ENCODE measurements around the gene CEP290.
"Not testable (repeated sequence)": the region's sequence is repeated elsewhere in the genome, so short reads cannot be mapped to it uniquely, and the experiment has no call there.

The CEP290 gene

GRCh38 chr12:88167384-88167783, 25.5 kb upstream of the CEP290 start:
- no peak overlapping the region for H3K27ac ChIP-seq (ENCODE audit: low read depth, low read length)
- H3K9ac ChIP-seq (ENCODE audit: low read length), result no peak overlapping the region
- H3K27me3 ChIP-seq (ENCODE audit: control insufficient read depth, insufficient read depth, low read length), result no peaks in the 10 kb centered on the region
- H3K4me3 ChIP-seq (ENCODE audit: low read length), result no peak overlapping the region
- peaks cover 2% of the 10 kb centered on the region for H3K36me3 ChIP-seq (ENCODE audit: control insufficient read depth, insufficient read depth, low read length)
- H3K4me1 ChIP-seq (ENCODE audit: control insufficient read depth, insufficient read depth, low read length), result no peaks in the 10 kb centered on the region

- peaks cover 3% of the 10 kb centered on the region for H3K36me3 ChIP-seq (ENCODE audit: control insufficient read depth, insufficient read depth, low read length)
- no peak overlapping the region for H3K9ac ChIP-seq (ENCODE audit: low read length)
- H3K4me3 ChIP-seq (ENCODE audit: low read length), result no peak overlapping the region
- H3K27me3 ChIP-seq (ENCODE audit: control insufficient read depth, insufficient read depth, low read length), result no peaks in the 10 kb centered on the region
- H3K27ac ChIP-seq (ENCODE audit: low read depth, low read length), result no peak overlapping the region
- H3K4me1 ChIP-seq (ENCODE audit: control insufficient read depth, insufficient read depth, low read length), result no peaks in the 10 kb centered on the region
These were observed 24.3 kb upstream of the CEP290 start for GRCh38 chr12:88166179-88166578.

DNA sequence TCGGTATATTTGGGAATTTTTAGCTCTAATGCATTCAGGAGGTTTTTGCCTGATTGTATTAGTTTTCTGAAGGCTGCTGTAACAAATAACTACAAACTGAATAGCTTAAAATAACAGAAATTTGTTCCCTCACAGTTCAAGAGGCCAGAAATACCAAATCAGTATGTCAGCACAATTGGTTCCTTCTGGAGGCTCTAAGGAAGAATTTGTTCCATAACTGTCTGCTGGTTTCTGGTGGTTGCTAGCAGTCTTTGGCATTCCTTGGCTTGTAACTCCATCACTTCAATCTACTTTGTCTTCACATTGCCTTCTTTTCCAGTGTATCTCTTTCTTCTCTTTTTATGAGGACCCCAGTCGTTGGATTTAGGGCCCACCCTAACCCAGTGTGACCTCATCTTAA, 21.5 kb upstream of the CEP290 start:
- no peak overlapping the region for H3K4me3 ChIP-seq (ENCODE audit: low read length)
- H3K36me3 ChIP-seq (ENCODE audit: control insufficient read depth, insufficient read depth, low read length), result peaks cover 9% of the 10 kb centered on the region

GRCh38 chr12:88156075-88156654, 14.3 kb upstream of the CEP290 start:
- H3K4me3 ChIP-seq (ENCODE audit: low read length), result no peak overlapping the region
- H3K9ac ChIP-seq (ENCODE audit: low read length), result no peak overlapping the region
- no peaks in the 10 kb centered on the region for H3K27me3 ChIP-seq (ENCODE audit: control insufficient read depth, insufficient read depth, low read length)
- H3K4me1 ChIP-seq (ENCODE audit: control insufficient read depth, insufficient read depth, low read length), result no peaks in the 10 kb centered on the region
- H3K27ac ChIP-seq (ENCODE audit: low read depth, low read length), result no peak overlapping the region
- peaks cover 6% of the 10 kb centered on the region for H3K36me3 ChIP-seq (ENCODE audit: control insufficient read depth, insufficient read depth, low read length)

More for the DNA sequence above, 21.5 kb upstream of the CEP290 start:
- Histone ChIP-seq H3K4me1 (ENCODE audit: control insufficient read depth, insufficient read depth, low read length) (no peaks in the 10 kb centered on the region), H3K27ac (ENCODE audit: low read depth, low read length) (no peak overlapping the region), H3K9ac (ENCODE audit: low read length) (no peak overlapping the region), H3K27me3 (ENCODE audit: control insufficient read depth, insufficient read depth, low read length) (no peaks in the 10 kb centered on the region)

DNA sequence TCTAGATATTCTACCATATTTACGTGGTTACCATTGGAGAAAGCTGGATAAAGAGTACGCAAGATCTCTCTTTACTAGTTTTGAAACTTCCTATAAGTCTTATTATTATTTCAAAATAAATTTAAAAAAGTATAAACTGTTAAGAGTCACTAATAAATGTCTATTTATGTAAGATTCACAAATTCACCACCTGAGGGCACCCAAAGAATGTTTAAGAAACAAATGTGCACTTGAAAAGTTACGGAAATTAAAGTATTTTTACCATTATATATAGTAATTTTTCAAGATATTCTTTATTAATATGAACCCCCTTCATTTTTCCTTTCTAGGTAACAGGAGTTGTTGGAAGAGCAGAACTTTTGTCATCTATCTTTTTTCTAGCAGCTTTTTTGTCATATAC, 12.1 kb upstream of the CEP290 start:
- no peak overlapping the region for H3K9ac ChIP-seq (ENCODE audit: low read length)
- H3K36me3 ChIP-seq (ENCODE audit: control insufficient read depth, insufficient read depth, low read length), result no peaks in the 10 kb centered on the region
- no peaks in the 10 kb centered on the region for H3K4me1 ChIP-seq (ENCODE audit: control insufficient read depth, insufficient read depth, low read length)
- no peak overlapping the region for H3K4me3 ChIP-seq (ENCODE audit: low read length)
- H3K27me3 ChIP-seq (ENCODE audit: control insufficient read depth, insufficient read depth, low read length), result no peaks in the 10 kb centered on the region
- no peak overlapping the region for H3K27ac ChIP-seq (ENCODE audit: low read depth, low read length)

- Histone ChIP-seq H3K4me3 (ENCODE audit: low read length) (no peak overlapping the region), H3K27ac (ENCODE audit: low read depth, low read length) (no peak overlapping the region)
These were observed 8.2 kb upstream of the CEP290 start for GRCh38 chr12:88150063-88150462.

GRCh38 chr12:88145567-88146505, 3.9 kb upstream of the CEP290 start:
- H3K27ac ChIP-seq (ENCODE audit: low read depth, low read length), result no peak overlapping the region
- H3K4me1 ChIP-seq (ENCODE audit: control insufficient read depth, insufficient read depth, low read length), result peaks cover 3% of the 10 kb centered on the region
- H3K36me3 ChIP-seq (ENCODE audit: control insufficient read depth, insufficient read depth, low read length), result no peaks in the 10 kb centered on the region
- no peak overlapping the region for H3K4me3 ChIP-seq (ENCODE audit: low read length)
- H3K27me3 ChIP-seq (ENCODE audit: control insufficient read depth, insufficient read depth, low read length), result no peaks in the 10 kb centered on the region
- no peak overlapping the region for H3K9ac ChIP-seq (ENCODE audit: low read length)

More at GRCh38 chr12:88150063-88150462, 8.2 kb upstream of the CEP290 start:
- no peaks in the 10 kb centered on the region for H3K27me3 ChIP-seq (ENCODE audit: control insufficient read depth, insufficient read depth, low read length)
- no peak overlapping the region for H3K9ac ChIP-seq (ENCODE audit: low read length)
- H3K4me1 ChIP-seq (ENCODE audit: control insufficient read depth, insufficient read depth, low read length), result no peaks in the 10 kb centered on the region
- no peaks in the 10 kb centered on the region for H3K36me3 ChIP-seq (ENCODE audit: control insufficient read depth, insufficient read depth, low read length)

- Histone ChIP-seq H3K27ac (ENCODE audit: low read depth, low read length) (no peak overlapping the region), H3K4me1 (ENCODE audit: control insufficient read depth, insufficient read depth, low read length) (peaks cover 3% of the 10 kb centered on the region), H3K36me3 (ENCODE audit: control insufficient read depth, insufficient read depth, low read length) (no peaks in the 10 kb centered on the region), H3K4me3 (ENCODE audit: low read length) (no peak overlapping the region), H3K9ac (ENCODE audit: low read length) (no peak overlapping the region), H3K27me3 (ENCODE audit: control insufficient read depth, insufficient read depth, low read length) (no peaks in the 10 kb centered on the region)
These were observed 2.9 kb upstream of the CEP290 start for GRCh38 chr12:88144546-88145468.

DNA sequence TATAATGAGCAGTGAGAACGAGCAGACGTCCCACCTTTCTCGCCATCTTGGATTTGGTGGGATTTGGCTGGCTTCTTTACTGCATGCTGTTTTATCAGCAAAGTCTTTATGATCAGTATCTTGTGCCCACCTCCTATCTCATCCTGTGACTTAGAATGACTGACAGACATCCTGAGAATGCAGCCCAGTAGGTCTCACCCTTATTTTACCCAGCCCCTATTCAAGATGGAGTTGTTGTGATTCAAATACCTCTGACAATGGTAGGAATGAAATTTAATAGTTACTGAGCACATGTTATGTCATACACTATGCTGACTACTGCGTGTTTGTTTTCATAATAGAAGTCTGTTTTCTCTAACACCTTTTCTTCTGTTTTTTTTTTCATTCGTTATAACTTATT, 2.1 kb upstream of the CEP290 start:
- H3K36me3 ChIP-seq (ENCODE audit: control insufficient read depth, insufficient read depth, low read length), result no peaks in the 10 kb centered on the region
- H3K4me3 ChIP-seq (ENCODE audit: low read length), result no peak overlapping the region
- no peak overlapping the region for H3K27ac ChIP-seq (ENCODE audit: low read depth, low read length)
- H3K4me1 ChIP-seq (ENCODE audit: control insufficient read depth, insufficient read depth, low read length), result peaks cover 3% of the 10 kb centered on the region
- H3K9ac ChIP-seq (ENCODE audit: low read length), result no peak overlapping the region
- H3K27me3 ChIP-seq (ENCODE audit: control insufficient read depth, insufficient read depth, low read length), result no peaks in the 10 kb centered on the region

DNA sequence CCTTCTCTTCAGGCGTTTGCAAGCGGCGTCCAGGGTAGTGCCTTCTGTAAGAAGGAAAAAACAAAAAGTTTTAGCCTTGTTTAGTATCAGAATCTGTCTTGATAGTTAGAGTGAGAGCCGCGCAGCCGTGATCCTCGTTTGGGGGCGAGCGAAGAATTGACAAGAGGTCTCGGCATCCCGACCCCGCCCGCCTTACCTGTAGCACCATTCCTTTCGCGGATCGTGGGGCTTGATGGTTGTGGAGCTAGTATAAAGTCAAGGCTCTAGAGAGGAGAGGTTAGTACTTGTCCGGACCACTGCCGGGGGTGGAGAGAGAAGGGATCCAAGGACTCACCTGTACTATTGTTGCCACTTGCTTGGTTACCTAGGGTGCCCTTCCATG, 713 bp upstream of the CEP290 start:
- Histone ChIP-seq H3K9ac (ENCODE audit: low read length) (peak overlapping the region; percentile 58), H3K4me1 (ENCODE audit: control insufficient read depth, insufficient read depth, low read length) (peaks cover 3% of the 10 kb centered on the region), H3K27ac (ENCODE audit: low read depth, low read length) (peak overlapping the region; percentile 59), H3K4me3 (ENCODE audit: low read length) (peak overlapping the region; percentile 90), H3K27me3 (ENCODE audit: control insufficient read depth, insufficient read depth, low read length) (no peaks in the 10 kb centered on the region), H3K36me3 (ENCODE audit: control insufficient read depth, insufficient read depth, low read length) (no peaks in the 10 kb centered on the region)

DNA sequence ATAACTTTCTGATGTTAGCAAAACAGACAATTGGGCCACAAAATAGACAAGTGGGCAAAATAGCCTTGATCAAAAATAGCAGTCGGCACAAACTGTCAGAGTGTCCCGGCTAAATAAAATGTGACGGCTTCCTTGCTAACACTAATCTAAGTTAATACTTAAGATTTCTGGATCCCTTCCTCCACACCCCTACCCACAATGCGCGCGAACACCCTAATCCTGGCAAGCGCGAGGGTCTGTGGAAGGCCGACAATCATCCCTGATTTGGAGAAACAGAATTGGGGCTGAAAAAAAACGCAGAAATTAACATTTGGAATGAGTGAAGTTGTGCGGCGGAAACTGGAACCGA, 489 bp downstream of the CEP290 start:
- Histone ChIP-seq H3K27ac (ENCODE audit: low read depth, low read length) (peak overlapping the region; percentile 70), H3K4me3 (ENCODE audit: low read length) (peak overlapping the region; percentile 80), H3K4me1 (ENCODE audit: control insufficient read depth, insufficient read depth, low read length) (peaks cover 3% of the 10 kb centered on the region), H3K27me3 (ENCODE audit: control insufficient read depth, insufficient read depth, low read length) (no peaks in the 10 kb centered on the region), H3K9ac (ENCODE audit: low read length) (peak overlapping the region; percentile 49), H3K36me3 (ENCODE audit: control insufficient read depth, insufficient read depth, low read length) (no peaks in the 10 kb centered on the region)

- not testable (repeated sequence) for H3K27ac ChIP-seq (ENCODE audit: low read depth, low read length); H3K27me3 ChIP-seq (ENCODE audit: control insufficient read depth, insufficient read depth, low read length); H3K36me3 ChIP-seq (ENCODE audit: control insufficient read depth, insufficient read depth, low read length); H3K9ac ChIP-seq (ENCODE audit: low read length); H3K4me1 ChIP-seq (ENCODE audit: control insufficient read depth, insufficient read depth, low read length); H3K4me3 ChIP-seq (ENCODE audit: low read length)
These were observed 2.2 kb downstream of the CEP290 start for GRCh38 chr12:88139711-88140110.

Data from rectal smooth muscle tissue (tissue), 1 donor.